Suprapubic skin (tissue), 4 donors: Measurements from ENCODE around the gene FAM20B. TPM values are rescaled to one million over a fixed set of nuclear protein-coding genes. Genes with fewer than 3 reads are reported as not detected.
A peak's percentile ranks its signal among the peaks of the same experiment; 100 is the strongest.

Experiments
- DNase-seq, 2 donors: peaks; one replicate each; pipeline ENCODE4 v3.0.0-alpha.2; 2019; ENCODE audit warnings: low spot score in 2 of 2
- H3K27ac ChIP-seq: fragments of 200-600 bp; sonication (generic); one replicate; pipeline ENCODE4 v1.5.1; 2019
- H3K27me3 ChIP-seq: fragments of 200-600 bp; sonication (generic); one replicate; pipeline ENCODE4 v1.5.1; 2019
- H3K36me3 ChIP-seq: fragments of 200-600 bp; sonication (generic); one replicate; pipeline ENCODE4 v1.5.1; 2019
- H3K4me1 ChIP-seq: fragments of 200-600 bp; sonication (generic); one replicate; pipeline ENCODE4 v1.5.1; 2019
- H3K4me3 ChIP-seq: fragments of 200-600 bp; sonication (generic); one replicate; pipeline ENCODE4 v1.5.1; 2019; ENCODE audit warnings: mild to moderate bottlenecking
- H3K9me3 ChIP-seq: fragments of 200-600 bp; sonication (generic); one replicate; pipeline ENCODE4 v1.5.1; 2019
- CTCF ChIP-seq, 2 donors: fragments of 200-600 bp in 1 of 2; fragments of 450-650 bp in 1 of 2; sonication (generic) in 1 of 2; IDR thresholded peaks; one replicate each; pipeline ENCODE4 v1.5.1; 2016 to 2019; ENCODE audit warnings: antibody characterized with exemption in 2 of 2, mild to moderate bottlenecking in 1 of 2, moderate library complexity in 1 of 2
- EP300 ChIP-seq: sonication (generic); formaldehyde crosslinking; IDR thresholded peaks from one replicate; pipeline ENCODE4 v1.6.1; 2017; ENCODE audit warnings: antibody characterized with exemption
- POLR2A ChIP-seq, 2 donors: fragments of 450-650 bp; IDR thresholded peaks; one replicate each; pipeline ENCODE4 v1.6.1; 2017; ENCODE audit warnings: antibody characterized with exemption in 2 of 2, mild to moderate bottlenecking in 2 of 2, moderate library complexity in 2 of 2
- POLR2AphosphoS5 ChIP-seq, 3 donors: sonication (generic); formaldehyde crosslinking; IDR thresholded peaks; one replicate each; pipeline ENCODE4 v1.6.1; 2017; ENCODE audit warnings: antibody characterized with exemption in 3 of 3
- whole genome bisulfite sequencing: methylation state at CpG from one replicate; pipeline ENCODE4 v1.1.5; 2018; 5-methylcytosine and 5-hydroxymethylcytosine counted together
- total RNA-seq, 4 donors: library from RNA; depleted of rRNA; stranded (reverse); fragments of >200 nt; gene quantifications; one replicate each; pipeline ENCODE4 v1.1.0, GENCODE V29; 2016

FAM20B gene
- total RNA-seq, 4 donors from 2014 or later = 18.1 to 30.6 (median 21.7) TPM

- Histone ChIP-seq H3K4me1 (peaks cover 28% of the 10 kb centered on the region), H3K36me3 (peaks cover 20% of the 10 kb centered on the region), H3K27ac (peak overlapping the region; percentile 88), H3K4me3 (peak overlapping the region; percentile 89), H3K27me3 (no peaks in the 10 kb centered on the region), H3K9me3 (no peaks in the 10 kb centered on the region)
- no peak for TF ChIP-seq EP300
- no peak for TF ChIP-seq POLR2AphosphoS5 (IDR thresholded peaks at IDR 0.05)
- TF ChIP-seq POLR2A (IDR thresholded peaks at IDR 0.05) = no peak
- no peak for TF ChIP-seq CTCF (IDR thresholded peaks at IDR 0.05)
- WGBS = 0% methylated on average over 10 of the region's 52 CpGs
- peak in 1 of 2 donors; percentile 72 for DNase-seq
Observed at GRCh38 chr1:179082333-179082998, 56.8 kb downstream of the FAM20B start.

GRCh38 chr1:179082999-179083335 is 57.3 kb downstream of the FAM20B start:
- no peaks in the 10 kb centered on the region for H3K27me3 ChIP-seq
- WGBS = 6% methylated on average over 3 of the region's 3 CpGs
- H3K4me1 ChIP-seq = peaks cover 28% of the 10 kb centered on the region
- no peak for DNase-seq
- H3K36me3 ChIP-seq = peaks cover 25% of the 10 kb centered on the region
- no peak for TF ChIP-seq EP300
- no peak for TF ChIP-seq POLR2AphosphoS5 (IDR thresholded peaks at IDR 0.05)
- TF ChIP-seq POLR2A (IDR thresholded peaks at IDR 0.05) = no peak
- no peak for TF ChIP-seq CTCF (IDR thresholded peaks at IDR 0.05)
- H3K27ac ChIP-seq = peak overlapping the region; percentile 88
- H3K9me3 ChIP-seq = no peaks in the 10 kb centered on the region
- H3K4me3 ChIP-seq = peak overlapping the region; percentile 89

- peaks cover 28% of the 10 kb centered on the region for H3K4me1 ChIP-seq
- no peaks in the 10 kb centered on the region for H3K9me3 ChIP-seq
- peaks cover 31% of the 10 kb centered on the region for H3K36me3 ChIP-seq
- WGBS = 76% methylated on average over 6 of the region's 8 CpGs
- no peak for TF ChIP-seq POLR2AphosphoS5 (IDR thresholded peaks at IDR 0.05)
- no peak for TF ChIP-seq EP300
- no peak for TF ChIP-seq CTCF (IDR thresholded peaks at IDR 0.05)
- no peak for TF ChIP-seq POLR2A (IDR thresholded peaks at IDR 0.05)
- no peaks in the 10 kb centered on the region for H3K27me3 ChIP-seq
- no peak for DNase-seq
- H3K4me3 ChIP-seq = peak overlapping the region; percentile 89
- H3K27ac ChIP-seq = no peak overlapping the region
Observed at GRCh38 chr1:179083533-179083932, 57.8 kb downstream of the FAM20B start.

- no peaks in the 10 kb centered on the region for H3K27me3 ChIP-seq
- H3K36me3 ChIP-seq = peaks cover 65% of the 10 kb centered on the region
- H3K4me3 ChIP-seq = no peak overlapping the region
- TF ChIP-seq POLR2AphosphoS5 (IDR thresholded peaks at IDR 0.05) = no peak
- TF ChIP-seq CTCF (IDR thresholded peaks at IDR 0.05) = no peak
- TF ChIP-seq POLR2A (IDR thresholded peaks at IDR 0.05) = no peak
- TF ChIP-seq EP300 = no peak
- DNase-seq = no peak
- H3K9me3 ChIP-seq = no peaks in the 10 kb centered on the region
- H3K4me1 ChIP-seq = peaks cover 27% of the 10 kb centered on the region
- WGBS = 89% methylated on average over 6 of the region's 11 CpGs
- H3K27ac ChIP-seq = no peak overlapping the region
Observed at GRCh38 chr1:179087665-179088064, 62.0 kb downstream of the FAM20B start.

- H3K4me1 ChIP-seq = peaks cover 17% of the 10 kb centered on the region
- H3K27ac ChIP-seq = no peak overlapping the region
- peaks cover 84% of the 10 kb centered on the region for H3K36me3 ChIP-seq
- H3K4me3 ChIP-seq = no peak overlapping the region
- H3K9me3 ChIP-seq = no peaks in the 10 kb centered on the region
- no peaks in the 10 kb centered on the region for H3K27me3 ChIP-seq
- DNase-seq = no peak
- WGBS = 77% methylated on average over 12 of the region's 16 CpGs
- no peak for TF ChIP-seq CTCF (IDR thresholded peaks at IDR 0.05)
- TF ChIP-seq POLR2AphosphoS5 (IDR thresholded peaks at IDR 0.05) = no peak
- no peak for TF ChIP-seq POLR2A (IDR thresholded peaks at IDR 0.05)
- no peak for TF ChIP-seq EP300
Observed at GRCh38 chr1:179089827-179090482, 64.3 kb downstream of the FAM20B start.
